Measurements from ENCODE around the gene IFIT1.

DNA sequence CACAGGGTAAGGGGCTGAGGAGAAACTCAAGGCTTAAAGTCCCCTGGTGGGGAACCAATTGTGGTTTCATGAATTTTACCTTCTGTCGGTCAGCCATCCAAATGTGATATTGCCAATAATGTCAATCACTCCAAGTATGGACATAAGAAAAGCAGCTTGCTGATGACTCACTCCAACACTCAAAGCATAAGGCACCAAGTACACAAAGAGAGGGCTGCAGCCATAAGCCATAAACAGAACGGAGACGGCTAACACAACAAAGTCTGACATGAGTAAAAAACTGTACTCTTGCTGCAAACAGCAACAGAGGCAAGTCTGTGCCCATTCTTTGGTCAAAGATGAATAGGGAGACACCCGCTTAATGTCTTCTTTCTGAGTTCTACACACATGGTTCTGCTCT, 46.1 kb downstream of the IFIT1 start:
- TF ChIP-seq, protein P1, sequence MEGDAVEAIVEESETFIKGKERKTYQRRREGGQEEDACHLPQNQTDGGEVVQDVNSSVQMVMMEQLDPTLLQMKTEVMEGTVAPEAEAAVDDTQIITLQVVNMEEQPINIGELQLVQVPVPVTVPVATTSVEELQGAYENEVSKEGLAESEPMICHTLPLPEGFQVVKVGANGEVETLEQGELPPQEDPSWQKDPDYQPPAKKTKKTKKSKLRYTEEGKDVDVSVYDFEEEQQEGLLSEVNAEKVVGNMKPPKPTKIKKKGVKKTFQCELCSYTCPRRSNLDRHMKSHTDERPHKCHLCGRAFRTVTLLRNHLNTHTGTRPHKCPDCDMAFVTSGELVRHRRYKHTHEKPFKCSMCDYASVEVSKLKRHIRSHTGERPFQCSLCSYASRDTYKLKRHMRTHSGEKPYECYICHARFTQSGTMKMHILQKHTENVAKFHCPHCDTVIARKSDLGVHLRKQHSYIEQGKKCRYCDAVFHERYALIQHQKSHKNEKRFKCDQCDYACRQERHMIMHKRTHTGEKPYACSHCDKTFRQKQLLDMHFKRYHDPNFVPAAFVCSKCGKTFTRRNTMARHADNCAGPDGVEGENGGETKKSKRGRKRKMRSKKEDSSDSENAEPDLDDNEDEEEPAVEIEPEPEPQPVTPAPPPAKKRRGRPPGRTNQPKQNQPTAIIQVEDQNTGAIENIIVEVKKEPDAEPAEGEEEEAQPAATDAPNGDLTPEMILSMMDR (IDR thresholded peaks at IDR 0.05): no peak
- TF ChIP-seq EZH2phosphoT487 (IDR thresholded peaks at IDR 0.05) (no peak), EZH2 (IDR thresholded peaks at IDR 0.05) (no peak)

All from neural progenitor cell (in vitro differentiated cells).